NCI-H526 treated with DMSO at 0.1 percent for 48 hours (cell line): ENCODE data around the gene CLMN.

Experiments used
- DNase-seq: peaks from one replicate; lab custom pipeline; 2025; lab: John Stamatoyannopoulos, UW

The CLMN gene

GRCh38 chr14:95136631-95137030, 183.1 kb downstream of the CLMN start:
- no peak for DNase-seq

DNA sequence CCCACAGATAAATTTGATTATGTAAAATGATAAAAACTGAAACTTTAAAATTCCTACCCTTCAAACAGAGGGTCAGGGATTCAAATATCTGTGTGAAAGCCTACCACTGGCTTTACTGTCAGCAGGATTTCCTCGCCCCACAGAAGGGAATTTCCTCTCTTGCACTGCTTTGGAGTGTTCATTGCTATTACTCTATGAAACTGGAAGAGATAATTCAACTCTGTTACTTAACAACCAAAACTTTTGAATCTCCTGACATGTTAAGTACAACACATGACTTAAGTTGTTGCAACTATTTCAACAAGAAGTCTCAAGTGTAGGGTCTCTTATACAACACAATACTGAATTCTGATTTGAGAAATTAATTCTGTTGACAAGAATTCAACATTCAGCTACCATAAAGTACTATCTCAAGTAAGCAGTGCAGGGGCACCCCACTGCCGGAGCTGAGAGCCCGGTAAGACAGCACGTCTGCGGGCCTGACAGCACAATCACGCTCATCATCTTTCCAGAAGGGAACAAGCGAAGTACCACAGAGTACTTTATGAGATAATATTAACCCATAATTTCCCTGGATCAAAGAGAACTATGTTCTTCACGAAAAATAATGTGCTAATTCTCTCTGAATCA, 185.3 kb downstream of the CLMN start:
- no peak for DNase-seq

DNA sequence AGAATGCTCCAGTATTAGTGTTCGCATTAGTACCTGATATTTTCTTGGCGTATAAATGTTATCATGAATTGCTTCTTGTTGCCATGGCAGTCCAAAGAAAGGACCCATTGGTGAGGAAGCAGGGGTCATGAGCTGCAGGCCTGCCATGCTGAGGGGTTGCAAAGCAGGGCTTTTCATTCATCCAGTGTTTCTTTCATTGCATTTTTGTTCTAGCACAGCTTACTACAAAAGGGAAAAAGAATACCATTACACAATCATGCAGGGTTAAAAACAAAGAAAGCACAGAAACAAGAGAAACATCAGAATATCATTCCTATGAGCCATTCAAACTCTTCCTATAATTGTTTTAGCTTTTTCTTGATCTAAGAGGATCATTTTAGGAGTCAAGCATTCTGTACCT, 186.4 kb downstream of the CLMN start:
- no peak for DNase-seq

- DNase-seq = no peak
Observed at GRCh38 chr14:95132760-95133159, 186.9 kb downstream of the CLMN start.
